Activated CD8-positive, alpha-beta memory T cell treated with anti-CD3 and anti-CD28 coated beads for 48 hours (primary cell): ENCODE measurements around the gene LMCD1.

Experiments
- DNase-seq, 3 experiments: peaks; one replicate each; pipeline ENCODE4 v3.0.0-alpha.2; 2020; ENCODE audit warnings: low read depth in 2 of 3, low spot score in 2 of 3

LMCD1 gene

DNA sequence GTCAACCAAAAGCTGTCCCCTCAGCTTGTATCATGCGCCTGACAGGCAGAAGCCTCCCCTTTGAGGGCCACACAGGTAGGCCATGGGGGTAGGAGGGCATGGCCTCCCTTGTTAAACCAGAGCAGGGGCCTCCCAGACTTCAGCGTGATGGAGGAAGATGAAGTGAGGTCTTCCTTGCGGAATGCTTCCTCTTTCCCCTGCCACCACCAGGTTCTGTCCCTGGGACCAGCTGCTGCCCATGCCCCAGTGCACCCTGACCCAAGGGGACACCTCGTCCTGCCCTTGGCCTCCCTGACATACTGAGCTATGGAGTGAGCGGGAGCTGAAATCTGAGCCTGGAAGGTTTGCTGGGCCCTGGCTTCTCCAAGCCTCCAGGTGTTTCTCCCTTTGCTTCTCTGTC, 116.3 kb downstream of the LMCD1 start:
- DNase-seq: no peak

- DNase-seq: no peak
Measured at GRCh38 chr3:8618950-8619349, 117.3 kb downstream of the LMCD1 start.

GRCh38 chr3:8619548-8619947, 117.9 kb downstream of the LMCD1 start:
- no peak for DNase-seq

GRCh38 chr3:8621141-8621540, 119.5 kb downstream of the LMCD1 start:
- no peak for DNase-seq

- DNase-seq: no peak
Measured at GRCh38 chr3:8621872-8622271, 120.2 kb downstream of the LMCD1 start.

- DNase-seq: peak in 1 of 3 experiments; percentile 10
Measured at GRCh38 chr3:8622873-8623691, 121.5 kb downstream of the LMCD1 start.

GRCh38 chr3:8623741-8624140, 122.1 kb downstream of the LMCD1 start:
- DNase-seq: no peak
